GM23248 (cell line): ENCODE results near the gene IGF2. TPM values are rescaled to one million over a fixed set of nuclear protein-coding genes. Genes with fewer than 3 reads are reported as not detected.
A peak's percentile ranks its signal among the peaks of the same experiment; 100 is the strongest.

Source experiments
- DNase-seq: peaks from one replicate; pipeline ENCODE4 v3.0.0-alpha.2; 2015
- H2AFZ ChIP-seq: fragments of 200-600 bp; sonication (generic); 2 replicates; pipeline ENCODE4 v1.6.1; 2016; ENCODE audit warnings: antibody characterized with exemption
- H3F3A ChIP-seq: fragments of 200-600 bp; sonication (generic); 2 replicates; pipeline ENCODE4 v1.6.1; 2016; ENCODE audit warnings: mild to moderate bottlenecking, antibody characterized with exemption, mixed run types; ENCODE audit not compliant: insufficient read depth
- H3K27ac ChIP-seq: fragments of 200-600 bp; sonication (generic); 2 replicates; pipeline ENCODE4 v1.5.1; 2016; ENCODE audit warnings: mild to moderate bottlenecking
- H3K27me3 ChIP-seq: fragments of 200-600 bp; sonication (generic); replicated peaks from 2 replicates; pipeline ENCODE4 v1.6.1; 2016; ENCODE audit warnings: mild to moderate bottlenecking; ENCODE audit not compliant: insufficient read depth
- H3K36me3 ChIP-seq: fragments of 200-600 bp; sonication (generic); 2 replicates; pipeline ENCODE4 v1.6.1; 2016; ENCODE audit warnings: low read depth, mild to moderate bottlenecking
- H3K4me1 ChIP-seq: fragments of 200-600 bp; sonication (generic); 2 replicates; pipeline ENCODE4 v1.6.1; 2016; ENCODE audit warnings: mild to moderate bottlenecking; ENCODE audit not compliant: insufficient read depth
- H3K4me2 ChIP-seq: fragments of 200-600 bp; sonication (generic); one replicate; pipeline ENCODE4 v1.6.1; 2016; ENCODE audit warnings: mild to moderate bottlenecking; ENCODE audit not compliant: unreplicated experiment
- H3K4me3 ChIP-seq: fragments of 200-600 bp; sonication (generic); 2 replicates; pipeline ENCODE4 v1.5.1; 2016; ENCODE audit warnings: mild to moderate bottlenecking
- H3K79me2 ChIP-seq: fragments of 200-600 bp; sonication (generic); 2 replicates; pipeline ENCODE4 v1.6.1; 2016; ENCODE audit warnings: mild to moderate bottlenecking; ENCODE audit not compliant: insufficient read depth
- H3K9ac ChIP-seq: fragments of 200-600 bp; sonication (generic); 2 replicates; pipeline ENCODE4 v1.6.1; 2016; ENCODE audit warnings: mild to moderate bottlenecking
- H3K9me2 ChIP-seq: fragments of 200-600 bp; sonication (generic); 2 replicates; pipeline ENCODE4 v1.6.1; 2016; ENCODE audit warnings: mixed run types, mild to moderate bottlenecking, moderate library complexity; ENCODE audit not compliant: insufficient read depth
- H3K9me3 ChIP-seq: fragments of 200-600 bp; sonication (generic); one replicate; pipeline ENCODE4 v1.6.1; 2017; ENCODE audit warnings: low read depth
- H4K20me1 ChIP-seq: fragments of 200-600 bp; sonication (generic); 2 replicates; pipeline ENCODE4 v1.6.0; 2016; ENCODE audit not compliant: insufficient read depth
- EZH2 ChIP-seq: fragments of 200-600 bp; sonication (generic); IDR thresholded peaks from 2 replicates; pipeline ENCODE4 v1.6.1; 2018; ENCODE audit warnings: antibody characterized with exemption, mild to moderate bottlenecking; ENCODE audit not compliant: insufficient read depth, poor library complexity, severe bottlenecking
- EZH2phosphoT487 ChIP-seq: fragments of 200-600 bp; sonication (generic); IDR thresholded peaks from 2 replicates; pipeline ENCODE4 v1.6.1; 2018; ENCODE audit warnings: antibody characterized with exemption, moderate library complexity, mild to moderate bottlenecking, low read depth; ENCODE audit not compliant: insufficient read depth
- WGBS, 2 experiments: methylation state at CpG; one replicate each; pipeline ENCODE4 v1.1.6; 2015 to 2017; ENCODE audit warnings: low lambda C conversion rate in 2 of 2, low coverage in 1 of 2; ENCODE audit errors: missing lambda C conversion rate in 2 of 2; 5-methylcytosine and 5-hydroxymethylcytosine counted together
- in situ Hi-C: fragments of 300-500 bp; cut with MboI; formaldehyde crosslinking; loops from 2 replicates; pipeline ENCODE4 v1.15.0; 2020
- polyA plus RNA-seq: library from polyadenylated mRNA; unstranded; fragments of >200 nt; fragmentation: Nextera tagmentation; extraction: Ambion mirVana; gene quantifications from 2 replicates; pipeline ENCODE4 v1.2.1, GENCODE V29; 2016
- total RNA-seq: library from RNA; depleted of rRNA; stranded (reverse); fragments of >200 nt; shearing (Covaris generic); gene quantifications from 2 replicates; pipeline ENCODE4 v1.2.3, GENCODE V29; 2014; rRNA removed

The IGF2 gene, protein sequence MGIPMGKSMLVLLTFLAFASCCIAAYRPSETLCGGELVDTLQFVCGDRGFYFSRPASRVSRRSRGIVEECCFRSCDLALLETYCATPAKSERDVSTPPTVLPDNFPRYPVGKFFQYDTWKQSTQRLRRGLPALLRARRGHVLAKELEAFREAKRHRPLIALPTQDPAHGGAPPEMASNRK
- total RNA-seq (not detected in 2 replicates), polyA plus RNA-seq (0.06 and 0.18 TPM in 2 replicates)

DNA sequence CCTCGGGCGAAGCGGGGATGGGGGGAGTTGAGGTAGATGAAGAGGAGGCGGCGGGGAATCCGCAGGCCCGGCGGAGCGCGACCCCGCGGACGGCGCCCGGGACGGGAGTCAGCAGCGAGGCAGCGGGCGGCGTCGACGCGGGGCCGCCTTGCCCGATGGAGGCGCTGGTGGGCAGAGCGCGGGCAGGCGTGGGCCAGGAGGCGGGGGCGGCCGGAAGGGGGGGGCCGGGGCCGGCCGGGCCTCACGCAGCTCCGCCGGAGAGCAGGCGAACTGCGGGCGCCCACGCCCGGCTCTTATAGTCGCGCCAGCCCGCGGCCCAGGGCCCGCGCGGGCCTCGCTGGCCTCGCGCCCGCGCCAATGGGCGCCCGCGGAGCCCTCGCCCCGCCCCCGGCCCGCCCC lies at the start of gene IGF2:
Gene IGF2 (minus strand): TSS at position 267 of the 399 bp plus-strand sequence. CDS start 3,866 bp downstream, outside the sequence.
- no peak within 1 kb of the TSS for H2AFZ ChIP-seq
- WGBS, 2 experiments = 2 to 4% methylated on average over 19 to 32 of the region's 62 CpGs
- no peak within 1 kb of the TSS for H3K4me3 ChIP-seq
- H3K9ac ChIP-seq = no peak within 1 kb of the TSS
- H3K79me2 ChIP-seq = no peaks in the 10 kb centered on the region
- no peaks in the 10 kb centered on the region for H3K9me2 ChIP-seq
- H3K36me3 ChIP-seq = no peaks in the 10 kb centered on the region
- H3F3A ChIP-seq = peaks cover 4% of the 10 kb centered on the region; the same call in 1 of the 2 replicates
- in situ Hi-C loops = no loop called here
- peaks cover 67% of the 10 kb centered on the region for H3K27me3 ChIP-seq
- no peak within 1 kb of the TSS for H3K4me2 ChIP-seq
- no peak for TF ChIP-seq EZH2
- no peak for TF ChIP-seq EZH2phosphoT487
- no peaks in the 10 kb centered on the region for H3K9me3 ChIP-seq
- no peak within 1 kb of the TSS for H3K27ac ChIP-seq
- no peak for DNase-seq
- no peaks in the 10 kb centered on the region for H4K20me1 ChIP-seq
- peaks cover 7% of the 10 kb centered on the region; the same call in 1 of the 2 replicates for H3K4me1 ChIP-seq

DNA sequence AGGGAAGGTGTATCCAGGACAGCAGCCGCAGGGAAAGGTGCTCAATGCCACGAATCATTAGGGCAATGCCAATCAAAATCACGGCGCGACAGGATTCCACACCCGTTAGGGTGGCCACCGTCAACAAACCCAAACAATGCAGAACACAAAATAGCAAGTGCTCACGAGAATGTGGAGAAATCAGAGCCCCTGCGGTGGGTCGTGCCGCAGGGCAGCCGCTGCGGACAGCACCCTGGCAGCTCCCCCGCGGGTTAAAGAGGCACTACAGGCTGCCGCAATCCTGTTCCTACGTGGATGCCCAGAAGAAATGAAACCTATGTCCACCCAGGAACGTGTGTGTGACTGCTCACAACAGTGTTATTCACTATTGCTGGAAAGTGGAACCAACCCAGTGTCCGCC lies 49.6 kb upstream of the IGF2 start:
- Histone ChIP-seq H3F3A (no peaks in the 10 kb centered on the region), H3K9me3 (no peaks in the 10 kb centered on the region), H3K27ac (no peak overlapping the region), H2AFZ (no peak overlapping the region), H4K20me1 (no peaks in the 10 kb centered on the region), H3K4me2 (no peak overlapping the region), H3K9me2 (no peaks in the 10 kb centered on the region), H3K79me2 (no peaks in the 10 kb centered on the region), H3K9ac (no peak overlapping the region), H3K27me3 (peaks cover 26% of the 10 kb centered on the region), H3K36me3 (no peaks in the 10 kb centered on the region), H3K4me3 (no peak overlapping the region), H3K4me1 (no peaks in the 10 kb centered on the region)
- 66 to 70% methylated on average over 19 of the region's 19 CpGs for WGBS, 2 experiments
- no peak for DNase-seq
- in situ Hi-C loops = loop anchor here (25.0 kb wide), 2 partner anchors 99 to 699 kb away; partner anchors contain the start of gene CDKN1C
- TF ChIP-seq EZH2 = no peak
- TF ChIP-seq EZH2phosphoT487 = no peak

DNA sequence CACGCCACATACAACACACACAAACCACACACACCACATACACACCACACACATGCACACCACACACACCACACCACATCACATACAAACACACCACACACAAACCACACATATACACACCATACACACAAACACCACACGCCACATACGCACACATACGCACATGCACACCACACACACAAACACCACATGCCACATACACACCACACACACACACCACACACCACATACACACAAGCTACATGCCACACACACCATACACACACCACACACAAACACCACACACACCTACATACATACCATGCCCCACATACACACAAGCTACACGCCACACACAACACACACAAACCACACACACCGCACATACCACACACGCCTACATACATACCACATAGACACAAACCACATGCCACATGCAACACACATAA lies 48.1 kb upstream of the IGF2 start:
- Histone ChIP-seq H3F3A (no peaks in the 10 kb centered on the region), H2AFZ (no peak overlapping the region), H3K4me1 (no peaks in the 10 kb centered on the region), H4K20me1 (no peaks in the 10 kb centered on the region), H3K27ac (no peak overlapping the region), H3K36me3 (no peaks in the 10 kb centered on the region), H3K4me2 (no peak overlapping the region), H3K9ac (no peak overlapping the region), H3K9me2 (no peaks in the 10 kb centered on the region), H3K27me3 (peaks cover 37% of the 10 kb centered on the region), H3K9me3 (no peaks in the 10 kb centered on the region), H3K79me2 (no peaks in the 10 kb centered on the region), H3K4me3 (no peak overlapping the region)
- in situ Hi-C loops = loop anchor here (25.0 kb wide), 2 partner anchors 100 to 700 kb away; partner anchors contain the start of gene CDKN1C
- no peak for DNase-seq
- WGBS, 2 experiments = 65 to 71% methylated on average over 7 of the region's 7 CpGs
- TF ChIP-seq EZH2phosphoT487 = no peak
- TF ChIP-seq EZH2 = no peak

DNA sequence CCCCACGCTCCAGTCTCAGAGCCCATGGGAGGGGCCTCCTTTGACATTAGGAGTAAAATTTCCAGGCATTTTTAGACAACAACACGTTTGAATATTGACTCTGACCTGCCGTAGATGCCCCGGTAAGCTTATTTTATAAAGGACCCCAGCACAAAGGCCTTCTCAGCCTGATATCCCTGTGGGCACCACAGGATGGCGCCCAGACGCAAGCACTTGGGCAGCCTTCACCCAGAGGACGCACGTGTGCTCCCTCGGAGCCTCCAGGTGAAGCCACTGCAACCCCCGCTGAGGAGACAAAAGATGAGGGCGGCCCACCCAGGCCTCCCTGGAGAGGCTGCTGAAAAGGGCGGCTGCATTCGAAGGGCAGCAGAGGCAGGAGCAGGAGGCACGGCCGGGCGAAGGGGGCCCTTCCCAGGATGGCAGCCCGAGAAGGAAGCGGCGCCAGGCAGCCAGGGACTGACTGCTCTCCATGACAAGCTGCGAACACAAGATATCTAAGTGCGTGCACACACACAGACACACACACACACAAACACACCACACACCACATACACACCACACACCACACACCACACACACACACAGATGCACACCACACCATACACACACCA lies 47.6 kb upstream of the IGF2 start:
- in situ Hi-C loops = loop anchor here (25.0 kb wide), 2 partner anchors 101 to 701 kb away; partner anchors contain the start of gene CDKN1C
- Histone ChIP-seq H3K27ac (no peak overlapping the region), H3K9me3 (no peaks in the 10 kb centered on the region), H3K9me2 (no peaks in the 10 kb centered on the region), H3K4me3 (no peak overlapping the region), H3K4me1 (no peaks in the 10 kb centered on the region), H3F3A (no peaks in the 10 kb centered on the region), H2AFZ (no peak overlapping the region), H3K4me2 (no peak overlapping the region), H3K27me3 (peaks cover 37% of the 10 kb centered on the region), H3K9ac (no peak overlapping the region), H3K36me3 (no peaks in the 10 kb centered on the region), H4K20me1 (no peaks in the 10 kb centered on the region), H3K79me2 (no peaks in the 10 kb centered on the region)
- peak; percentile 66 for DNase-seq
- WGBS, 2 experiments = 11 to 13% methylated on average over 18 to 21 of the region's 21 CpGs
- TF ChIP-seq EZH2 (no peak), EZH2phosphoT487 (no peak)
